HEK293 (cell line): ENCODE measurements around the gene FCN1.

Source experiments
- CTCF ChIA-PET: fragments of 350-600 bp; formaldehyde crosslinking; extraction: SDS; loops from one replicate; lab custom pipeline; 2021; ENCODE audit warnings: antibody characterized with exemption; lab: Yijun Ruan, JAX
- POLR2A ChIA-PET: fragments of 300-600 bp; formaldehyde crosslinking; extraction: SDS; loops from one replicate; lab custom pipeline; 2020; ENCODE audit warnings: antibody characterized with exemption, inconsistent platforms; lab: Yijun Ruan, JAX
- H3K27ac ChIP-seq: fragments of 200-500 bp; sonication (Bioruptor generic); 2 replicates; pipeline ENCODE4 v1.5.1; 2014; ENCODE audit warnings: low read depth, low read length, control low read depth, inconsistent platforms; ENCODE audit errors: extremely low read depth
- H3K36me3 ChIP-seq, 2 experiments: fragments of 200-500 bp in 1 of 2; sonication (Bioruptor generic) in 1 of 2; 1 replicate in 1 of 2; 2 replicates in 1 of 2; pipeline ENCODE4 v1.5.1; 2014 to 2017; ENCODE audit warnings: inconsistent platforms in 2 of 2, low read length in 2 of 2; ENCODE audit not compliant: control insufficient read depth in 2 of 2, insufficient read depth in 1 of 2
- H3K4me1 ChIP-seq: fragments of 200-500 bp; sonication (Bioruptor generic); 2 replicates; pipeline ENCODE4 v1.5.1; 2014; ENCODE audit warnings: mild to moderate bottlenecking, low read length, inconsistent platforms; ENCODE audit not compliant: control insufficient read depth, insufficient read depth
- H3K4me3 ChIP-seq: 2 replicates; pipeline ENCODE4 v1.5.1; 2011; ENCODE audit warnings: low read depth, mild to moderate bottlenecking, control low read depth, low read length, moderate library complexity
- H3K9me3 ChIP-seq: fragments of 200-500 bp; sonication (Bioruptor generic); 2 replicates; pipeline ENCODE4 v1.5.1; 2014; ENCODE audit warnings: low read depth, low read length, inconsistent platforms; ENCODE audit not compliant: control insufficient read depth, insufficient read depth
- KLF1 ChIP-seq: fragments of 450-650 bp; formaldehyde crosslinking; IDR thresholded peaks from 2 replicates; pipeline ENCODE4 v1.5.1; 2016; ENCODE audit warnings: missing biosample characterization, missing genetic modification characterization
- KLF9 ChIP-seq: fragments of 450-650 bp; formaldehyde crosslinking; IDR thresholded peaks from 2 replicates; pipeline ENCODE4 v1.5.1; 2016; ENCODE audit warnings: missing biosample characterization, missing genetic modification characterization, low read depth
- SETDB1 ChIP-seq: IDR thresholded peaks from one replicate; pipeline ENCODE4 v1.6.1; 2017; ENCODE audit warnings: mild to moderate bottlenecking, low read length, moderate library complexity, mixed read lengths; ENCODE audit not compliant: insufficient read length
- SP3 ChIP-seq: fragments of 450-650 bp; formaldehyde crosslinking; IDR thresholded peaks from 2 replicates; pipeline ENCODE4 v1.5.1; 2016; ENCODE audit warnings: missing biosample characterization, missing genetic modification characterization
- ZNF132 ChIP-seq: fragments of 450-650 bp; formaldehyde crosslinking; IDR thresholded peaks from 2 replicates; pipeline ENCODE4 v1.5.1; 2017; ENCODE audit warnings: missing biosample characterization, missing genetic modification characterization, borderline replicate concordance
- ZNF155 ChIP-seq: fragments of 450-650 bp; formaldehyde crosslinking; IDR thresholded peaks from 2 replicates; pipeline ENCODE4 v1.5.1; 2016; ENCODE audit warnings: missing biosample characterization, missing genetic modification characterization
- ZNF169 ChIP-seq: fragments of 450-650 bp; formaldehyde crosslinking; IDR thresholded peaks from 2 replicates; pipeline ENCODE4 v1.5.1; 2016; ENCODE audit warnings: missing biosample characterization, missing genetic modification characterization
- ZNF24 ChIP-seq: fragments of 450-650 bp; formaldehyde crosslinking; IDR thresholded peaks from 2 replicates; pipeline ENCODE4 v1.5.1; 2016; ENCODE audit warnings: missing biosample characterization, missing genetic modification characterization
- ZNF248 ChIP-seq: fragments of 450-650 bp; formaldehyde crosslinking; IDR thresholded peaks from 2 replicates; pipeline ENCODE4 v1.5.1; 2017; ENCODE audit warnings: missing biosample characterization, missing genetic modification characterization
- ZNF292 ChIP-seq: fragments of 450-650 bp; formaldehyde crosslinking; IDR thresholded peaks from 2 replicates; pipeline ENCODE4 v1.5.1; 2016; ENCODE audit warnings: low read depth, missing biosample characterization, missing genetic modification characterization, borderline replicate concordance
- ZNF354C ChIP-seq: fragments of 450-650 bp; formaldehyde crosslinking; IDR thresholded peaks from 2 replicates; pipeline ENCODE4 v1.5.1; 2016; ENCODE audit warnings: missing biosample characterization, missing genetic modification characterization, low read depth, borderline replicate concordance
- ZNF391 ChIP-seq: fragments of 450-650 bp; formaldehyde crosslinking; IDR thresholded peaks from 2 replicates; pipeline ENCODE4 v1.5.1; 2016; ENCODE audit warnings: low read depth, missing biosample characterization, missing genetic modification characterization, borderline replicate concordance
- ZNF394 ChIP-seq: fragments of 450-650 bp; formaldehyde crosslinking; IDR thresholded peaks from 2 replicates; pipeline ENCODE4 v1.5.1; 2016; ENCODE audit warnings: missing biosample characterization, missing genetic modification characterization, mild to moderate bottlenecking, moderate library complexity, borderline replicate concordance
- ZNF398 ChIP-seq: fragments of 450-650 bp; formaldehyde crosslinking; IDR thresholded peaks from 2 replicates; pipeline ENCODE4 v1.5.1; 2017; ENCODE audit warnings: missing biosample characterization, missing genetic modification characterization
- ZNF488 ChIP-seq: fragments of 450-650 bp; formaldehyde crosslinking; IDR thresholded peaks from 2 replicates; pipeline ENCODE4 v1.5.1; 2016; ENCODE audit warnings: missing biosample characterization, missing genetic modification characterization
- ZNF521 ChIP-seq: fragments of 450-650 bp; formaldehyde crosslinking; IDR thresholded peaks from 2 replicates; pipeline ENCODE4 v1.5.1; 2017; ENCODE audit warnings: missing biosample characterization, mild to moderate bottlenecking, missing genetic modification characterization
- ZNF600 ChIP-seq: fragments of 450-650 bp; formaldehyde crosslinking; IDR thresholded peaks from 2 replicates; pipeline ENCODE4 v1.5.1; 2016; ENCODE audit warnings: missing biosample characterization, missing genetic modification characterization
- ZSCAN30 ChIP-seq: fragments of 450-650 bp; IDR thresholded peaks from 2 replicates; pipeline ENCODE4 v1.5.1; 2018; ENCODE audit warnings: missing biosample characterization, mild to moderate bottlenecking, missing genetic modification characterization, moderate library complexity
- TF ChIP-seq, protein P1 (sequence below): fragments of 450-650 bp; formaldehyde crosslinking; IDR thresholded peaks from 2 replicates; pipeline ENCODE4 v1.5.1; 2016; ENCODE audit warnings: missing biosample characterization, missing genetic modification characterization
- TF ChIP-seq, protein P2 (sequence below): fragments of 450-650 bp; formaldehyde crosslinking; IDR thresholded peaks from 2 replicates; pipeline ENCODE4 v1.5.1; 2016; ENCODE audit warnings: missing biosample characterization, missing genetic modification characterization

FCN1 gene

GRCh38 chr9:134917431-134918373, at the start of gene FCN1:
Gene FCN1 (minus strand): TSS chr9:134917912. CDS start chr9:134917871, 41 bp downstream.
- H3K4me1 ChIP-seq, result no peaks in the 10 kb centered on the region
- no peak for TF ChIP-seq KLF1
- TF ChIP-seq KLF9 (tag by site-specific recombination), result no peak
- no peak for TF ChIP-seq ZNF169 (tag by site-specific recombination)
- TF ChIP-seq ZNF292 (tag by site-specific recombination), result no peak
- TF ChIP-seq, all 188 proteins: peak for 0
- Histone ChIP-seq H3K36me3 (no peaks in the 10 kb centered on the region), H3K27ac (no peak within 1 kb of the TSS), H3K4me3 (no peak within 1 kb of the TSS), H3K9me3 (no peaks in the 10 kb centered on the region; the same call in 1 of the 2 replicates)
- CTCF ChIA-PET, result interaction anchor here (0.6 kb wide), 1 partner anchor 734 kb away, joined by 3 read pairs; no protein-coding TSS in a partner anchor
- POLR2A ChIA-PET, result no interaction called here

GRCh38 chr9:134966697-134967546, 49.2 kb upstream of the FCN1 start:
- no peaks in the 10 kb centered on the region for H3K4me1 ChIP-seq
- no peaks in the 10 kb centered on the region for H3K9me3 ChIP-seq
- POLR2A ChIA-PET, result no interaction called here
- no peaks in the 10 kb centered on the region for H3K36me3 ChIP-seq
- TF ChIP-seq ZNF354C (tag by site-specific recombination) (no peak), ZNF521 (no peak), ZNF155 (tag by site-specific recombination) (no peak), ZNF394 (tag by site-specific recombination) (no peak), ZSCAN30 (tag by site-specific recombination) (no peak), ZNF391 (tag by site-specific recombination) (no peak), ZNF600 (tag by site-specific recombination) (no peak), SETDB1 (no peak), ZNF398 (tag by site-specific recombination) (no peak), ZNF132 (tag by site-specific recombination) (no peak), ZNF248 (tag by site-specific recombination) (no peak), ZNF24 (tag by site-specific recombination) (no peak), ZNF488 (tag by site-specific recombination) (no peak), SP3 (tag by site-specific recombination) (no peak)
- TF ChIP-seq, protein P1, sequence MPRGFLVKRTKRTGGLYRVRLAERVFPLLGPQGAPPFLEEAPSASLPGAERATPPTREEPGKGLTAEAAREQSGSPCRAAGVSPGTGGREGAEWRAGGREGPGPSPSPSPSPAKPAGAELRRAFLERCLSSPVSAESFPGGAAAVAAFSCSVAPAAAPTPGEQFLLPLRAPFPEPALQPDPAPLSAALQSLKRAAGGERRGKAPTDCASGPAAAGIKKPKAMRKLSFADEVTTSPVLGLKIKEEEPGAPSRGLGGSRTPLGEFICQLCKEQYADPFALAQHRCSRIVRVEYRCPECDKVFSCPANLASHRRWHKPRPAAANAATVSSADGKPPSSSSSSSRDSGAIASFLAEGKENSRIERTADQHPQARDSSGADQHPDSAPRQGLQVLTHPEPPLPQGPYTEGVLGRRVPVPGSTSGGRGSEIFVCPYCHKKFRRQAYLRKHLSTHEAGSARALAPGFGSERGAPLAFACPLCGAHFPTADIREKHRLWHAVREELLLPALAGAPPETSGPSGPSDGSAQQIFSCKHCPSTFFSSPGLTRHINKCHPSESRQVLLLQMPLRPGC (tag by site-specific recombination), result no peak
- TF ChIP-seq, protein P2, sequence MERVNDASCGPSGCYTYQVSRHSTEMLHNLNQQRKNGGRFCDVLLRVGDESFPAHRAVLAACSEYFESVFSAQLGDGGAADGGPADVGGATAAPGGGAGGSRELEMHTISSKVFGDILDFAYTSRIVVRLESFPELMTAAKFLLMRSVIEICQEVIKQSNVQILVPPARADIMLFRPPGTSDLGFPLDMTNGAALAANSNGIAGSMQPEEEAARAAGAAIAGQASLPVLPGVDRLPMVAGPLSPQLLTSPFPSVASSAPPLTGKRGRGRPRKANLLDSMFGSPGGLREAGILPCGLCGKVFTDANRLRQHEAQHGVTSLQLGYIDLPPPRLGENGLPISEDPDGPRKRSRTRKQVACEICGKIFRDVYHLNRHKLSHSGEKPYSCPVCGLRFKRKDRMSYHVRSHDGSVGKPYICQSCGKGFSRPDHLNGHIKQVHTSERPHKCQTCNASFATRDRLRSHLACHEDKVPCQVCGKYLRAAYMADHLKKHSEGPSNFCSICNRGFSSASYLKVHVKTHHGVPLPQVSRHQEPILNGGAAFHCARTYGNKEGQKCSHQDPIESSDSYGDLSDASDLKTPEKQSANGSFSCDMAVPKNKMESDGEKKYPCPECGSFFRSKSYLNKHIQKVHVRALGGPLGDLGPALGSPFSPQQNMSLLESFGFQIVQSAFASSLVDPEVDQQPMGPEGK (tag by site-specific recombination), result no peak
- CTCF ChIA-PET, result interaction anchor here (1.1 kb wide), 2 partner anchors 16 to 17 kb away, joined by 3 read pairs; no protein-coding TSS in a partner anchor
- no peak overlapping the region for H3K4me3 ChIP-seq
- no peak overlapping the region for H3K27ac ChIP-seq
